B cell (primary cell): ENCODE measurements around the gene BCL2L11.

Source experiments
- EZH2 ChIP-seq: IDR thresholded peaks from 2 replicates; pipeline ENCODE4 v1.6.1; 2012; ENCODE audit warnings: borderline replicate concordance, low read depth, mild to moderate bottlenecking, moderate library complexity, low read length; ENCODE audit not compliant: insufficient read depth, poor library complexity, severe bottlenecking
- TF ChIP-seq, protein P1 (sequence below): fragments of 200-600 bp; IDR thresholded peaks from one replicate; pipeline ENCODE4 v1.8.0; 2022; ENCODE audit warnings: antibody characterized with exemption, mild to moderate bottlenecking

DNA sequence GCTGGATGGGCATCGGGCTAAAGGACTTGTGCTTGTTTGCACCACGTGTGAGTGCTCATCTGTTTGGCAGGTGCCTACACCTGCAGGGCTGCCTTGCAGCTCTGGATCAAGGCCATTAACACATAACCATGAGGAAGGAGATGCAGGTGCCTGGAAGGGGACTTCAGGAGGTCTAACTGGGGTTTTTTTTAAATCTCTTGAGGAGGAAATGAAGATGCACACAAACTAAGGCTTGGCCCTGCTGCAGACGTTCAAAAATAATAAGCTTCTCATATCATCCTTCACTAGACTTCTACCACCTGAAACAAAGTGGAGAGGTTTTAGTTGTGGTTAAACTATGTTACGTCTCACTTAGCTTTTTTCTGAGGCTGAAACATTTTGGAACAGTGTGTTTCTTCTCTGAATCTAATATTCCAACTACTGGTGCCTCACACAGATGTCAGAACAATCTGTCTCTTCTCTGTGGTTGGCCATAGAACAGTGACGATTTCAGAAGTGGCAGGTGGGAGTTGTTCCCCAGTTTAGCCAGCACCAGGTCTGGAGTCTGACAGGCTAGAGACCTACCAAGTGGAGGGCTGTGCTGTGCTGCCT lies 36.5 kb downstream of the BCL2L11 start:
- no peak for TF ChIP-seq EZH2
- TF ChIP-seq, protein P1, sequence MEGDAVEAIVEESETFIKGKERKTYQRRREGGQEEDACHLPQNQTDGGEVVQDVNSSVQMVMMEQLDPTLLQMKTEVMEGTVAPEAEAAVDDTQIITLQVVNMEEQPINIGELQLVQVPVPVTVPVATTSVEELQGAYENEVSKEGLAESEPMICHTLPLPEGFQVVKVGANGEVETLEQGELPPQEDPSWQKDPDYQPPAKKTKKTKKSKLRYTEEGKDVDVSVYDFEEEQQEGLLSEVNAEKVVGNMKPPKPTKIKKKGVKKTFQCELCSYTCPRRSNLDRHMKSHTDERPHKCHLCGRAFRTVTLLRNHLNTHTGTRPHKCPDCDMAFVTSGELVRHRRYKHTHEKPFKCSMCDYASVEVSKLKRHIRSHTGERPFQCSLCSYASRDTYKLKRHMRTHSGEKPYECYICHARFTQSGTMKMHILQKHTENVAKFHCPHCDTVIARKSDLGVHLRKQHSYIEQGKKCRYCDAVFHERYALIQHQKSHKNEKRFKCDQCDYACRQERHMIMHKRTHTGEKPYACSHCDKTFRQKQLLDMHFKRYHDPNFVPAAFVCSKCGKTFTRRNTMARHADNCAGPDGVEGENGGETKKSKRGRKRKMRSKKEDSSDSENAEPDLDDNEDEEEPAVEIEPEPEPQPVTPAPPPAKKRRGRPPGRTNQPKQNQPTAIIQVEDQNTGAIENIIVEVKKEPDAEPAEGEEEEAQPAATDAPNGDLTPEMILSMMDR, result no peak
